ENCODE data around the gene GRID2.
"Not testable (repeated sequence)": the region's sequence is repeated elsewhere in the genome, so short reads cannot be mapped to it uniquely, and the experiment has no call there.

Gene GRID2

DNA sequence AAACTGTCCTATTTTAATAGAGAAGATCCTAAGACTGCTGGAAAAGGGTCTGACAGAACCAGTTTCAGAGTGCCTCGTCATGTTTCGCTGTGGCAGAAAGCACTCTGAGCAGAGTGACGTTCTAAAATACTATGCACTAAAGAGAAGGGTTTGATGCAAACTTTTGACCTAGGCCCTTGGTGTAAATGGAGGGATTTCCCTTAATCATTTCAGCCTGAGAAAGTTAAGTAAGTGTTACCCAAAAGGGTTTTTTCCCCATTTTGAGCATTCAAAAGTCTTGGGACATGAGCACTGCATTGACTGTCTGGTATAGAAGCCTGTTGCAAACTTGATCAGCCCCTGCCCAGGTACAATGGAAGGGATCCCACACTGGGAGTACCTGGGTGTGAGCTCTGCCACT is 1367.3 kb downstream of the GRID2 start:
- no peak for DNase-seq (ENCODE audit: low read depth in 2 of 2)

DNA sequence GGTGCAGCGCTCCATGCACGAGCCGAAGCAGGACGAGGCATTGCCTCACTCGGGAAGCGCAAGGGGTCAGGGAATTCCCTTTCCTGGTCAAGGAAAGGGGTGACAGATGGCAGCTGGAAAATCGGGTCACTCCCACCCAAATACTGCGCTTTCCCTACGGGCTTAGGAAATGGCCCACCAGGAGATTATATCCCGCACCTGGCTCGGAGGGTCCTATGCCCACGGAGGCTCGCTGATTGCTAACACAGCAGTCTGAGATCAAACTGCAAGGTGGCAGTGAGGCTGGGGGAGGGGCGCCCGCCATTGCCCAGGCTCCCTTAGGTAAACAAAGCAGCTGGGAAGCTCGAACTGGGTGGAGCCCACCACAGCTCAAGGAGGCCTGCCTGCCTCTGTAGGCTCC is 1373.2 kb downstream of the GRID2 start:
- DNase-seq (ENCODE audit: low read depth in 2 of 2): not testable (repeated sequence)

- no peak for DNase-seq (ENCODE audit: low read depth in 2 of 2)
Observed at GRCh38 chr4:93684571-93684970, 1380.8 kb downstream of the GRID2 start.

DNA sequence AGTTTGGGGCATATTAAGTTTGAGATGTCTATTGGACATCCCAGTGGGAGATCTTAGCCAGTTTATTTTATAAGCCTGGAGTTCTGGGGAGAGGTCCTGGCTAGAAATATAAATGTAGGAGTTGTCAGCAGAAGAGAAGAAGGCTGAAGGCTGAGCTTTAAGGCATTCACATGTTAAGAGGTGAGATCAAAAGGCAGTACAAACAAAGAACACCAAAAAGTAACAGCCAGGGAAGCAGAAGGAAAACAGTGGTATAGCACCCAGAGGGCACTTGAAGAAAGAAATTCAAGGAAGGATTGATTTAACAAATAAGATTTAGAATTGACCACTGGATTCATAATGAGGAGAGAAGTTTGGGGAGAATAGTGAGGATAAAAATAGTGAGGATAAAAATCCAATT is 1383.5 kb downstream of the GRID2 start:
- DNase-seq (ENCODE audit: low read depth in 2 of 2): no peak

GRCh38 chr4:93688978-93689377 is 1385.2 kb downstream of the GRID2 start:
- no peak for DNase-seq (ENCODE audit: low read depth in 2 of 2)

GRCh38 chr4:93693141-93693540 is 1389.4 kb downstream of the GRID2 start:
- DNase-seq (ENCODE audit: low read depth in 2 of 2): no peak

- DNase-seq (ENCODE audit: low read depth in 2 of 2): no peak
Observed at GRCh38 chr4:93698686-93699085, 1394.9 kb downstream of the GRID2 start.

GRCh38 chr4:93700571-93700970 is 1396.8 kb downstream of the GRID2 start:
- DNase-seq (ENCODE audit: low read depth in 2 of 2): no peak

DNA sequence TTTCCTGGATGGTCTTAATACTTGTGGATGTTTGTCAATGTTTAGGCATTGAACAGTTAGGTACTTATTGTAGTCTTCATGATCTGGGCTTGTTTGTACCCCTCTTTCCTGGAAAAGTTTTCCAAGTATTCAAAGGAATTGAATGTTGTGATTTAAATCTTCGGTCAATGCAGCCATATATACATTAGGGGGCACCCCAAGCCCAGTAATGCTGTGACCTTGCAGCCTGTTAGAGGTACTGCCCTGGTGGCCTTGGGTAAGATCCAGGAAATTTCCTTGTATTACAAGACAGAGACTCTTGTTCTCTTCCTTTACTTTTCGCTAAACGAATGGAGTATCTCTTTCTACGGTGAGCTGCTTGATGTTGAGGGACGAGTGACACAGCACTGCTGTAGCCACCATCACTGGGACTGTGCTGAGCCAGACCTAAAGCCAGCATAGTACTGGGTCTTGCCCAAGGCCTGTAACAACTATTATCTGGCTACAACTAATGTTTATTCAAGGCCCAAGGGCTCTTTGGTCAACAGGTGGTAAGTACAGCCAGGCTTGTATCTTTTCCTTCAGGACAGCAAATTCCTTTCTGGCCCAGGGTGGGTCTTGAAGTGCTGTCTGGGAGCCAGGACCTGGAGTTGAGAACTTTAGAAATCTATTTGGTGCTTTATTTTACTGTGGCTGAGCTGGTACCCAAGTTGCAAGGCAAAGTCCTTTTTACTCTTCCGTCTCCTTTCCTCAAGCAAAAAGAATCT is 1406.5 kb downstream of the GRID2 start:
- no peak for DNase-seq (ENCODE audit: low read depth in 2 of 2)

GRCh38 chr4:93710847-93711430 is 1407.2 kb downstream of the GRID2 start:
- DNase-seq (ENCODE audit: low read depth in 2 of 2): no peak

DNA sequence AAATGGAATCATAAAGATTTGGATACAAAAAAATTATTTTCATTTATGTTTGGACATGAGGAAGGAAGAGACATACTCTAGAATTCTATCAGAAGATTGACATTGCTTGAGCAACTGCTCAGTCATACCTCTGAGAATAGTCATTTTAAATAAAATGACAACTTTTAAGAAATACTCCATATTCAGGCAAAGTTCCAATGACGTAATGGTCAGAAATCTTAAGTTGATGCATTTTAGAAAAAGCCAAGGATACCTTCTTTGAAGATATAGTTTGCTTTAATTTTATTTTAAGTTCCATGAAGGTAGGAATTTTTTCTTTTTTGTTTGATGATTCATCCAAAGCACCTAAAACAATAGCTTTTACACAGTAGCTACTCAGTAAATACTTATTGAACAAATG is 1414.5 kb downstream of the GRID2 start:
- DNase-seq (ENCODE audit: low read depth in 2 of 2): no peak

DNA sequence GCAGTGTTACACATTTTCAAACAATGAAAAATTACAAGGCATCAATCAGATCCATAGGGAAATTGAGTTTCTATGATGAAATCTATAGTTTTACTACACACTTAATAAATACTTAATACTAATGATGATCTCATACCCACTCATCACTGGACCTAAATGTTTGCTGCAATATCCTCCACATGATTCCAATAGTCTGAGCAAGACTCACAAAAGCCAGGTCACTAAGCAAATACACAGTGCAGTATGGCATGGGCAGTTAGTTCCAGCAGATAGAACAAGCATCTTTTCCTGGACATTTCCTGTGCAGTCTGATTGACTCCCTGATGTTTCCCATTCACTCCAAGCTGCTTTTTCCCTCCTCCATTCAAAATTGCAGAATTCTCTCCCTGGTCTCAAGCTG is 1415.8 kb downstream of the GRID2 start:
- DNase-seq (ENCODE audit: low read depth in 2 of 2): no peak

DNA sequence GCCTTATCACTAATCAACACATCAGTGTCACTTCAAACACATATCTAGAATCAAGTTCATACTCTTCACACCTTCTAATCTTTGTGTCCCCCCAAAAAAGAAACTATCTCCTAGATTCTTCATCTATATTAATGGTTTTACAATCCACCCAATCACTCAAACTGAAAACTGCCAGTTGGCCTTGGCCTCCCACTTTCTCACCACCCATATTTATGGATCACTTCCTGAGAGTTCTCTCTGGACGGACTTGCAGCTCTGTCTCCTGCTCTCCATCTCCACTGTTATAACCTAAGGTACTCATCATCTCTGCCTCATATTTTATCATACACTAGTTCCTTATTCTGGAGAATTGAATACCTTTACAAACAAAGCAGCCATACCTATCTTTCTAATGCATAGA is 1418.7 kb downstream of the GRID2 start:
- DNase-seq (ENCODE audit: low read depth in 2 of 2): no peak

- no peak for DNase-seq (ENCODE audit: low read depth in 2 of 2)
Observed at GRCh38 chr4:93730251-93730650, 1426.5 kb downstream of the GRID2 start.

DNA sequence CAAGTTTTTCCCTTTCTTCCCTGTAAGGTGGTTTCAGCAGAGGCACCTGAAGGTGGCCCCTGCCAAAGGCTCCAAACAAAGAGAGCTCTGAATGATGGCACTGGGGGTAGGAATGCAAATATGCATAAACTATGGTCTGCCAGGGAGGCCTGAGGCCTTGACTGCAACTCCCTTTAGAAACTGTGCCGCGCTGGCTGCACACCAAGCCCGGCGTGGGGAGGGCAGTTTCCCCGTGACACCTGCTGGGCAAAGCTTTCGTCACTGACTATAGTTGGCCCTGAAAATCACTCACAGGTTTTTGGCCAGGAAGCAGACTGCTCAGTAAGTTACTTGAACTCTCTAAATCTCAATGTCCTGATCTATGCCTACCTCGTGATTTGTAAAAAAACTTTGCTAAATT is 1427.0 kb downstream of the GRID2 start:
- DNase-seq (ENCODE audit: low read depth in 2 of 2): no peak

GRCh38 chr4:93731456-93731855 is 1427.7 kb downstream of the GRID2 start:
- no peak for DNase-seq (ENCODE audit: low read depth in 2 of 2)

GRCh38 chr4:93732509-93732908 is 1428.7 kb downstream of the GRID2 start:
- no peak for DNase-seq (ENCODE audit: low read depth in 2 of 2)

GRCh38 chr4:93740890-93741289 is 1437.1 kb downstream of the GRID2 start:
- DNase-seq (ENCODE audit: low read depth in 2 of 2): no peak

GRCh38 chr4:93743022-93743421 is 1439.3 kb downstream of the GRID2 start:
- no peak for DNase-seq (ENCODE audit: low read depth in 2 of 2)

- DNase-seq (ENCODE audit: low read depth in 2 of 2): no peak
Observed at GRCh38 chr4:93743635-93744034, 1439.9 kb downstream of the GRID2 start.

- DNase-seq (ENCODE audit: low read depth in 2 of 2): no peak
Observed at GRCh38 chr4:93744961-93745360, 1441.2 kb downstream of the GRID2 start.

- no peak for DNase-seq (ENCODE audit: low read depth in 2 of 2)
Observed at GRCh38 chr4:93746031-93746430, 1442.3 kb downstream of the GRID2 start.

DNA sequence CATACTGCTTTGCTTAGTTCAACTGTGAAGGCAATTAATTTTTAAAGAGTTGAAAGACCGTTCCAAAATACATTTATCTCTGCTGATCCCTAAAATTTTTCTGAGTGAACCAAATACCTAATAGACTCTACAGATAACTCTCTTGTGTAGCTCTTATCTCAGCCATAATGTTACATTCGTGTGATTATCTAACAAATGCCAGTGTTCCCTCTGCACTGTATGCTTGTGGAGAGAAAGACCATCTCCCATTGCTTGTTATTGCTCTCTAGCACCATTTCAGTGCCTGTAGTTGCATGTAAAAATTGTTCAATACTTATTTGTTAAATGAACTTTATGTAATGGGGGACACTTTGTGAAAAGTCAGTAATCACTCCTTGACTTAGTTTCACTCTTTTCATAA is 1443.5 kb downstream of the GRID2 start:
- no peak for DNase-seq (ENCODE audit: low read depth in 2 of 2)
